Mucosa of descending colon (tissue), 3 donors: ENCODE results near the gene CDK5RAP3. TPM values are rescaled to one million over a fixed set of nuclear protein-coding genes. Genes with fewer than 3 reads are reported as not detected.

Experiments
- ATAC-seq: fragments of 200-7000 bp; cut with Tn5 transposase; one replicate; pipeline ENCODE4 v1.9.1; 2020; ENCODE audit warnings: mild to moderate bottlenecking, moderate library complexity
- DNase-seq, 3 donors: peaks; one replicate each; pipeline ENCODE4 v3.0.0-alpha.2; 2020
- H3K36me3 ChIP-seq: fragments of 200-600 bp; one replicate; pipeline ENCODE4 v1.8.0; 2021; ENCODE audit warnings: low read depth, mild to moderate bottlenecking
- H3K4me1 ChIP-seq: fragments of 200-600 bp; one replicate; pipeline ENCODE4 v1.8.0; 2021; ENCODE audit warnings: low read depth, mild to moderate bottlenecking
- H3K4me3 ChIP-seq: fragments of 200-600 bp; one replicate; pipeline ENCODE4 v1.8.0; 2021; ENCODE audit warnings: mild to moderate bottlenecking
- H3K9me3 ChIP-seq: fragments of 200-600 bp; one replicate; pipeline ENCODE4 v1.8.0; 2021; ENCODE audit warnings: mild to moderate bottlenecking
- CTCF ChIP-seq: fragments of 200-600 bp; IDR thresholded peaks from one replicate; pipeline ENCODE4 v1.8.0; 2022; ENCODE audit warnings: antibody characterized with exemption, mild to moderate bottlenecking
- intact Hi-C, 2 donors: fragments of 100-400 bp; cut with DNase I in 1 of 2; cut with micrococcal nuclease in 1 of 2; formaldehyde crosslinking; loops; one replicate each; pipeline versions ENCODE4 v1.11.0 to v1.11.1; 2022; cut with DNase I, micrococcal nuclease
- total RNA-seq, 3 donors: library from RNA; stranded (reverse); fragmentation: NEBNext Ultra II Directional in 2 of 3; extraction: Animal tissue kit (Norgen Biotek cat#: 25700) in 2 of 3; gene quantifications; one replicate each; pipeline versions ENCODE4 v1.2.1 to v1.2.4, GENCODE V29; 2021 to 2023
- donor health status: DM: no; HTN: no; CAD: no; lungs with moderate emphysema.
- donor health status: DM: no; HTN: no; CAD: no.
- donor health status: DM: no; HTN: yes; CAD: no.

Gene CDK5RAP3
- total RNA-seq, 3 donors from 2014 or later: 136 to 215 (median 163) TPM

GRCh38 chr17:47950448-47950847 is 20.5 kb upstream of the CDK5RAP3 start:
- peaks cover 64% of the 10 kb centered on the region for H3K4me1 ChIP-seq
- H3K4me3 ChIP-seq: no peak overlapping the region
- intact Hi-C loops: loop anchor here in 1 of 2 donors (5.0 kb wide), 1 partner anchor 62 kb away; no protein-coding TSS in a partner anchor
- H3K36me3 ChIP-seq: no peaks in the 10 kb centered on the region
- no peaks in the 10 kb centered on the region for H3K9me3 ChIP-seq
- DNase-seq (peak in 1 of 3 donors; percentile 42), ATAC-seq (no peak)
- no peak for TF ChIP-seq CTCF

GRCh38 chr17:47952171-47953021 is 18.5 kb upstream of the CDK5RAP3 start:
- Histone ChIP-seq H3K36me3 (no peaks in the 10 kb centered on the region), H3K4me3 (no peak overlapping the region), H3K9me3 (no peaks in the 10 kb centered on the region), H3K4me1 (peaks cover 49% of the 10 kb centered on the region)
- peak; percentile 63 for ATAC-seq
- intact Hi-C loops: loop anchor here in 1 of 2 donors (5.0 kb wide), 1 partner anchor 60 kb away; no protein-coding TSS in a partner anchor
- TF ChIP-seq CTCF: no peak
- peak in 2 of 3 donors; percentile 79 to 88 for DNase-seq

- TF ChIP-seq CTCF: no peak
- ATAC-seq: no peak
- no peaks in the 10 kb centered on the region for H3K36me3 ChIP-seq
- peak overlapping the region; percentile 52 for H3K4me3 ChIP-seq
- peaks cover 43% of the 10 kb centered on the region for H3K4me1 ChIP-seq
- intact Hi-C loops: loop anchor here in 1 of 2 donors (5.0 kb wide), 1 partner anchor 58 kb away; no protein-coding TSS in a partner anchor
- no peaks in the 10 kb centered on the region for H3K9me3 ChIP-seq
- DNase-seq: no peak
Measured at GRCh38 chr17:47953909-47954308, 17.0 kb upstream of the CDK5RAP3 start.

- ATAC-seq: peak; percentile 8
- no peaks in the 10 kb centered on the region for H3K9me3 ChIP-seq
Measured at GRCh38 chr17:47955497-47956461, 15.1 kb upstream of the CDK5RAP3 start.

More at GRCh38 chr17:47955497-47956461, 15.1 kb upstream of the CDK5RAP3 start:
- TF ChIP-seq CTCF: no peak
- peak; percentile 72 to 77 (median 74) for DNase-seq
- peak overlapping the region; percentile 52 for H3K4me3 ChIP-seq
- H3K36me3 ChIP-seq: no peaks in the 10 kb centered on the region
- intact Hi-C loops: no loop called here
- peaks cover 35% of the 10 kb centered on the region for H3K4me1 ChIP-seq
